ENCODE data around the gene SRR.

SRR gene

GRCh38 chr17:2357237-2357636, 53.5 kb downstream of the SRR start:
- FAIRE-seq = no peak
- no peak for TF ChIP-seq TAF1 (IDR thresholded peaks at IDR 0.05; ENCODE audit: low read depth, low read length)
- TF ChIP-seq POU2F2 (IDR thresholded peaks at IDR 0.05; ENCODE audit: low read depth, low read length) = no peak
- no peak for TF ChIP-seq POLR2AphosphoS5 (IDR thresholded peaks at IDR 0.05; ENCODE audit: low read depth, low read length)
- TF ChIP-seq PAX5 (IDR thresholded peaks at IDR 0.05; ENCODE audit: insufficient read depth, low read length, severe bottlenecking) = no peak
- no peak for TF ChIP-seq SPI1 (IDR thresholded peaks at IDR 0.05; ENCODE audit: low read depth, low read length)
- no peak for TF ChIP-seq POLR2A (IDR thresholded peaks at IDR 0.05; ENCODE audit: low read depth, low read length)
- no peak for DNase-seq (ENCODE audit: insufficient read length, low spot score)

GRCh38 chr17:2357931-2358434, 54.2 kb downstream of the SRR start:
- DNase-seq (ENCODE audit: insufficient read length, low spot score) = no peak
- no peak for FAIRE-seq
- no peak for TF ChIP-seq SPI1 (IDR thresholded peaks at IDR 0.05; ENCODE audit: low read depth, low read length)
- TF ChIP-seq POU2F2 (IDR thresholded peaks at IDR 0.05; ENCODE audit: low read depth, low read length) = no peak
- TF ChIP-seq TAF1 (IDR thresholded peaks at IDR 0.05; ENCODE audit: low read depth, low read length) = no peak
- no peak for TF ChIP-seq PAX5 (IDR thresholded peaks at IDR 0.05; ENCODE audit: insufficient read depth, low read length, severe bottlenecking)
- no peak for TF ChIP-seq POLR2A (IDR thresholded peaks at IDR 0.05; ENCODE audit: low read depth, low read length)
- TF ChIP-seq POLR2AphosphoS5 (IDR thresholded peaks at IDR 0.05; ENCODE audit: low read depth, low read length) = no peak

GRCh38 chr17:2361010-2361760, 57.4 kb downstream of the SRR start:
- FAIRE-seq = no peak

GRCh38 chr17:2362016-2362415, 58.3 kb downstream of the SRR start:
- FAIRE-seq (no peak), DNase-seq (ENCODE audit: insufficient read length, low spot score) (no peak)
- no peak for TF ChIP-seq TAF1 (IDR thresholded peaks at IDR 0.05; ENCODE audit: low read depth, low read length)
- no peak for TF ChIP-seq PAX5 (IDR thresholded peaks at IDR 0.05; ENCODE audit: insufficient read depth, low read length, severe bottlenecking)

More at GRCh38 chr17:2361010-2361760, 57.4 kb downstream of the SRR start:
- no peak for TF ChIP-seq SPI1 (IDR thresholded peaks at IDR 0.05; ENCODE audit: low read depth, low read length)
- no peak for TF ChIP-seq POLR2AphosphoS5 (IDR thresholded peaks at IDR 0.05; ENCODE audit: low read depth, low read length)
- no peak for TF ChIP-seq PAX5 (IDR thresholded peaks at IDR 0.05; ENCODE audit: insufficient read depth, low read length, severe bottlenecking)
- TF ChIP-seq TAF1 (IDR thresholded peaks at IDR 0.05; ENCODE audit: low read depth, low read length) = no peak
- TF ChIP-seq POU2F2 (IDR thresholded peaks at IDR 0.05; ENCODE audit: low read depth, low read length) = no peak
- DNase-seq (ENCODE audit: insufficient read length, low spot score) = no peak

GRCh38 chr17:2362416-2362815, 58.7 kb downstream of the SRR start:
- no peak for TF ChIP-seq POU2F2 (IDR thresholded peaks at IDR 0.05; ENCODE audit: low read depth, low read length)
- no peak for FAIRE-seq

GRCh38 chr17:2362881-2363280, 59.1 kb downstream of the SRR start:
- TF ChIP-seq POU2F2 (IDR thresholded peaks at IDR 0.05; ENCODE audit: low read depth, low read length) (no peak), POLR2AphosphoS5 (IDR thresholded peaks at IDR 0.05; ENCODE audit: low read depth, low read length) (no peak), PAX5 (IDR thresholded peaks at IDR 0.05; ENCODE audit: insufficient read depth, low read length, severe bottlenecking) (no peak), TAF1 (IDR thresholded peaks at IDR 0.05; ENCODE audit: low read depth, low read length) (no peak), POLR2A (IDR thresholded peaks at IDR 0.05; ENCODE audit: low read depth, low read length) (no peak), SPI1 (IDR thresholded peaks at IDR 0.05; ENCODE audit: low read depth, low read length) (no peak)
- DNase-seq (ENCODE audit: insufficient read length, low spot score) = no peak
- FAIRE-seq = no peak

More at GRCh38 chr17:2362416-2362815, 58.7 kb downstream of the SRR start:
- DNase-seq (ENCODE audit: insufficient read length, low spot score) = no peak

- FAIRE-seq (no peak), DNase-seq (ENCODE audit: insufficient read length, low spot score) (no peak)
- no peak for TF ChIP-seq POU2F2 (IDR thresholded peaks at IDR 0.05; ENCODE audit: low read depth, low read length)
- TF ChIP-seq TAF1 (IDR thresholded peaks at IDR 0.05; ENCODE audit: low read depth, low read length) = no peak
- TF ChIP-seq POLR2AphosphoS5 (IDR thresholded peaks at IDR 0.05; ENCODE audit: low read depth, low read length) = no peak
Measured at GRCh38 chr17:2363318-2363717, 59.6 kb downstream of the SRR start.

- no peak for TF ChIP-seq SPI1 (IDR thresholded peaks at IDR 0.05; ENCODE audit: low read depth, low read length)
- no peak for TF ChIP-seq PAX5 (IDR thresholded peaks at IDR 0.05; ENCODE audit: insufficient read depth, low read length, severe bottlenecking)
- TF ChIP-seq POLR2AphosphoS5 (IDR thresholded peaks at IDR 0.05; ENCODE audit: low read depth, low read length) = no peak
- TF ChIP-seq POU2F2 (IDR thresholded peaks at IDR 0.05; ENCODE audit: low read depth, low read length) = no peak
- no peak for TF ChIP-seq POLR2A (IDR thresholded peaks at IDR 0.05; ENCODE audit: low read depth, low read length)
- TF ChIP-seq TAF1 (IDR thresholded peaks at IDR 0.05; ENCODE audit: low read depth, low read length) = no peak
- DNase-seq (ENCODE audit: insufficient read length, low spot score) (no peak), FAIRE-seq (no peak)
Measured at GRCh38 chr17:2363851-2364762, 60.4 kb downstream of the SRR start.

- FAIRE-seq (no peak), DNase-seq (ENCODE audit: insufficient read length, low spot score) (no peak)
- TF ChIP-seq TAF1 (IDR thresholded peaks at IDR 0.05; ENCODE audit: low read depth, low read length) = no peak
- TF ChIP-seq PAX5 (IDR thresholded peaks at IDR 0.05; ENCODE audit: insufficient read depth, low read length, severe bottlenecking) = no peak
- TF ChIP-seq POLR2AphosphoS5 (IDR thresholded peaks at IDR 0.05; ENCODE audit: low read depth, low read length) = no peak
- TF ChIP-seq POU2F2 (IDR thresholded peaks at IDR 0.05; ENCODE audit: low read depth, low read length) = no peak
- TF ChIP-seq SPI1 (IDR thresholded peaks at IDR 0.05; ENCODE audit: low read depth, low read length) = no peak
- no peak for TF ChIP-seq POLR2A (IDR thresholded peaks at IDR 0.05; ENCODE audit: low read depth, low read length)
Measured at GRCh38 chr17:2364763-2365116, 61.0 kb downstream of the SRR start.
